Measurements from ENCODE around the gene ESF1.

The ESF1 gene

DNA sequence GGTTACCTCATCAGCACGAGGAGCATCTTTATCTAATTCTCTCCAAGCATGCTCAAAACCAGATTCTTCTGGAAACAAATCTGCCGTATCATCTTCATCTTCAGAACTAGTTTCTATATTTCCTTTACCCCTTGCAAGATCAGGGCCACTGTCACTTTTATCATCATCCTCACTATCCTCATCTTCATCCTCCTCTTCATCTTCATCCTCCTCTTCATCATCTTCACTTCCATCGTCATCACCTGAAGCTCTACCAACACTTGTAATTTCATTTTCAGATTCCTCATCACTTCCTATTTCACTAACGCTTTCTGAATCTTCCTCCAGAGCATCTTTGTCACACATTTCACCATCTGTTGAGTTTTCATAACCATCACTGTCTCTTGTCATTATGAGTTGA, 8.9 kb downstream of the ESF1 start:
- TF ChIP-seq GATA3 (IDR thresholded peaks at IDR 0.05; ENCODE audit: low read depth, low read length) = no peak
- no peak for TF ChIP-seq GATA2 (IDR thresholded peaks at IDR 0.05; ENCODE audit: low read depth, low read length)

DNA sequence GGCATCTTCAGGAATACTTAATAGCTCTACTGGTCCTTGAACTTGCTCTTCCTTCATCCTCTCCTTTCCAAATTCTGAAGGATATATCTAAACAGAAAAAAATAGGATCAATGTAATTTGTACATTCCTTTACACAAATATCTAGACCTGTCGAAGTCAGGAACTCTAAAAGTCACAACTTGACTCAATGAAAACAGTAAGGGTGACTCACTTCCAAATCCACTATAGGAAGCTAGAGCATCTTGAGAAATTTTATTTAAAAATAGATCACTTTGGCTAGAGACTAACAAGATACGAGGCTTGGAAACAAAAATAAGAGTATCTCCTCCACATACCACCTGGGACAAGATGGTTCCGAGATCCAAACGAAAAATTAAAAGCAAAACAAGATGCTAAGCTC, 12.2 kb downstream of the ESF1 start:
- TF ChIP-seq GATA2 (IDR thresholded peaks at IDR 0.05; ENCODE audit: low read depth, low read length) = no peak
- no peak for TF ChIP-seq GATA3 (IDR thresholded peaks at IDR 0.05; ENCODE audit: low read depth, low read length)

- TF ChIP-seq GATA3 (IDR thresholded peaks at IDR 0.05; ENCODE audit: low read depth, low read length) = no peak
- TF ChIP-seq GATA2 (IDR thresholded peaks at IDR 0.05; ENCODE audit: low read depth, low read length) = no peak
Measured at GRCh38 chr20:13771853-13772453, 12.8 kb downstream of the ESF1 start.

- TF ChIP-seq GATA3 (IDR thresholded peaks at IDR 0.05; ENCODE audit: low read depth, low read length) (no peak), GATA2 (IDR thresholded peaks at IDR 0.05; ENCODE audit: low read depth, low read length) (no peak)
Measured at GRCh38 chr20:13770141-13770540, 14.6 kb downstream of the ESF1 start.

GRCh38 chr20:13765868-13766416, 18.8 kb downstream of the ESF1 start:
- no peak for TF ChIP-seq GATA3 (IDR thresholded peaks at IDR 0.05; ENCODE audit: low read depth, low read length)
- TF ChIP-seq GATA2 (IDR thresholded peaks at IDR 0.05; ENCODE audit: low read depth, low read length) = no peak

DNA sequence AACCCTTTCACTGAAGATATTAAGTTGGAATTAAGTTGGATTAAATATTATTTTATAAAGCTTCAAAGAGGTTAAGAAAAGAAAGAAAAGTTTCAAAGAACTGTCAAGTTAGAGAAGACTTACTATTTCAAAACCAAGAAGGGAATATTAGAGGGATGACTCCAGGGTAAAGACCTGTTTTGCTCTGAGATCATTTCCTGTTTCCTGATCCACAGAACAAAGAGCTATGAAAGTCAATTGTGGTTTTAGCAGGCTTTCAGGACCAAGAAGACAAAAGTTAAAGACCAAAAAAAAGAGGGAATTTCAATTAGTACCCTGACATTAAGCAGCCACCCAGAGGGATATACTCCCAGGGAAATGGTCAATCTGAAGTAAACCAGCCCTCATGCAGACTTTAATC, 19.4 kb downstream of the ESF1 start:
- TF ChIP-seq GATA2 (IDR thresholded peaks at IDR 0.05; ENCODE audit: low read depth, low read length) (no peak), GATA3 (IDR thresholded peaks at IDR 0.05; ENCODE audit: low read depth, low read length) (no peak)

DNA sequence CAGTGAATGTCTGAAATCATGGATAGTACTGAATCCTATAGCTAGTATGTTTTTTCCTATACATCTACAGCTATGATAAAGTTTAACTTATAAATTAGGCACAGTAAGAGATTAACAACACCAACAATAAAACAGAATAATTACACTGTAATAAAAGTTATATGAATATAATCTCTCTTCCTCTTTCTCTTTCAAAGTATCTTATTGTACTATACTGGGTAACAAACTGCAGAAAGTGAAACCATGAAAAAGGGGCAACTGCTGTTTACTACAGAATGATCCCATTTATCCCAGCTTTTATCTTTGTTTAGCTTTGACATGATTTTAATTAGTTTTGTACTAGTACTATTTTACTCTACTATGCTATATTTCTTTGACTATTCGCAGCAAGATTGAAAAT, 25.8 kb downstream of the ESF1 start:
- TF ChIP-seq GATA3 (IDR thresholded peaks at IDR 0.05; ENCODE audit: low read depth, low read length) = no peak

DNA sequence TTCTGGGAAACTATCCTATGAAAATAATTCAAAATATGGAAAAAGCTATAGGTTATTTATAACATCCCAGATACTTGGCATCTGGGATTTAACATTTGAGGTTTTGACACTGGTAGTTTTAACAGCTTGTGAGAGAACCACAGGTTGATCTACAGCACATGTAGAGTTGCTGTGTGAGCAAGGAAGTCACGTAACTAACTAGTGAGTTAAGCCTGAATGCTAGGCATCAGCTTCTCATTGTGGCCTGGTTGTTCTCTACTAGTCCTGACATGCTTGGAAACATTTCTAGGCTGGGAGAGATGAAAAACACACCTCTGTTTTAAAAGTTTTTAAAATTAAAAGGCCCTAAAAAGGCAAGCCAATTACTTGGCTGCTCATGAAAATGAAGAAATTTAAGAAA, 28.2 kb downstream of the ESF1 start:
- no peak for TF ChIP-seq GATA2 (IDR thresholded peaks at IDR 0.05; ENCODE audit: low read depth, low read length)
- no peak for TF ChIP-seq GATA3 (IDR thresholded peaks at IDR 0.05; ENCODE audit: low read depth, low read length)

GRCh38 chr20:13755809-13756208, 28.9 kb downstream of the ESF1 start:
- no peak for TF ChIP-seq GATA3 (IDR thresholded peaks at IDR 0.05; ENCODE audit: low read depth, low read length)
- no peak for TF ChIP-seq GATA2 (IDR thresholded peaks at IDR 0.05; ENCODE audit: low read depth, low read length)

GRCh38 chr20:13753436-13754036, 31.2 kb downstream of the ESF1 start:
- TF ChIP-seq GATA2 (IDR thresholded peaks at IDR 0.05; ENCODE audit: low read depth, low read length) = no peak
- no peak for TF ChIP-seq GATA3 (IDR thresholded peaks at IDR 0.05; ENCODE audit: low read depth, low read length)

DNA sequence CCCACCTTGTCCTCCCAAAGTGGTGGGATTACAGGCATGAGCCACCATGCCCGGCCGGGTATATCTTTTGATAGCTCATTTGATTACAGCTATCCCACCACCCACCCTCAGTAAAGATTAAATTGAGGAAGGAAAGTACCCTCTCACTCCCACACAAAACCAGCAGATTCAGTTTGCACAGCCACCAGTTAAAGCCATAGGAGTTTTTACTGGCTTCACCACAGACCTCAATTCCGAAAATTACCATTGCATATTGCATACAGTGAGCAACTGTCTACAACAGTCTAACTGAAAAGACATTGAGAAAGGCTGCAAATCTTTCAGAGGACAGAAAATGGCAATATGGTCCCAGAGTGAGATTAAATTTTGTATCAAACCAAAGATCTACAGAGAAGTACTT, 34.9 kb downstream of the ESF1 start:
- TF ChIP-seq GATA2 (IDR thresholded peaks at IDR 0.05; ENCODE audit: low read depth, low read length) (no peak), GATA3 (IDR thresholded peaks at IDR 0.05; ENCODE audit: low read depth, low read length) (no peak)

GRCh38 chr20:13745784-13746183, 38.9 kb downstream of the ESF1 start:
- TF ChIP-seq GATA2 (IDR thresholded peaks at IDR 0.05; ENCODE audit: low read depth, low read length) = no peak
- TF ChIP-seq GATA3 (IDR thresholded peaks at IDR 0.05; ENCODE audit: low read depth, low read length) = no peak

- no peak for TF ChIP-seq GATA3 (IDR thresholded peaks at IDR 0.05; ENCODE audit: low read depth, low read length)
- no peak for TF ChIP-seq GATA2 (IDR thresholded peaks at IDR 0.05; ENCODE audit: low read depth, low read length)
Measured at GRCh38 chr20:13744352-13744751, 40.4 kb downstream of the ESF1 start.

DNA sequence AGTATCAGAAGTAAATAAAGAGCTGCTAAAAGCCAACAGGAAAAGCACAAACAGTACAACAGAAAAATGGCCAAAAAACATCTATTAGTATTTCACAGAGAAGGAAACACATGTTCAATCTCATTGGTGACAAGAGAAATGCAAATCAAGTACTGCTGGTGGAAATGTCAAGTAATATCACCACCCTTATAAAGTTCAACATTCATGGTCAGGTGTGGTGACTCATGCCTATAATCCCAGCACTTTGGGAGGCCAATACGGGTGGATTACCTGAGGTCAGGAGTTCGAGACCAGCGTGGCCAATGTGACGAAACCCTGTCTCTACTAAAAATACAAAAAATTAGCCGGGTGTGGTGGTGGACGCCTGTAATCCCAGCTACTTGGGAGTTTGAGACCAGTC, 42.8 kb downstream of the ESF1 start:
- TF ChIP-seq GATA3 (IDR thresholded peaks at IDR 0.05; ENCODE audit: low read depth, low read length) = no peak
- TF ChIP-seq GATA2 (IDR thresholded peaks at IDR 0.05; ENCODE audit: low read depth, low read length) = no peak
